Left lung (tissue), 10 donors: Measurements from ENCODE around the gene EVI2B. TPM values are rescaled to one million over a fixed set of nuclear protein-coding genes. Genes with fewer than 3 reads are reported as not detected.
A peak's percentile ranks its signal among the peaks of the same experiment; 100 is the strongest.

Experiments
- ATAC-seq: fragments of 200-7000 bp; cut with Tn5 transposase; one replicate; pipeline ENCODE4 v1.9.1; 2020; ENCODE audit warnings: moderate library complexity
- DNase-seq, 4 donors: peaks; one replicate each; pipeline ENCODE4 v3.0.0-alpha.2; 2013 to 2020
- H3K27ac ChIP-seq, 2 donors: fragments of 200-600 bp; sonication (generic) in 1 of 2; one replicate each; pipeline versions ENCODE4 v1.5.0 to v1.8.0; 2020 to 2021
- H3K27me3 ChIP-seq, 2 donors: fragments of 200-600 bp; sonication (generic) in 1 of 2; one replicate each; pipeline versions ENCODE4 v1.5.0 to v1.8.0; 2020 to 2021
- H3K36me3 ChIP-seq, 2 donors: fragments of 200-600 bp; sonication (generic) in 1 of 2; one replicate each; pipeline versions ENCODE4 v1.5.0 to v1.8.0; 2020 to 2021
- H3K4me1 ChIP-seq, 2 donors: fragments of 200-600 bp; one replicate each; pipeline ENCODE4 v1.8.0; 2021
- H3K4me3 ChIP-seq, 2 donors: fragments of 200-600 bp; sonication (generic) in 1 of 2; one replicate each; pipeline versions ENCODE4 v1.5.0 to v1.8.0; 2020 to 2021; ENCODE audit warnings: mild to moderate bottlenecking in 1 of 2
- H3K9me3 ChIP-seq, 2 donors: fragments of 200-600 bp; sonication (generic) in 1 of 2; one replicate each; pipeline versions ENCODE4 v1.5.0 to v1.8.0; 2020 to 2021
- intact Hi-C, 2 donors: fragments of 100-400 bp; cut with DNase I; formaldehyde crosslinking; loops; one replicate each; pipeline versions ENCODE4 v1.11.2 to v1.14.2; 2022
- polyA plus RNA-seq, 6 donors: library from polyadenylated mRNA; unstranded; fragments of 120-200 nt; gene quantifications; one replicate each; pipeline ENCODE4 v1.2.1, GENCODE V29; 2013; ENCODE audit not compliant: insufficient read length in 6 of 6
- total RNA-seq, 2 donors: library from RNA; stranded (reverse); fragmentation: NEBNext Ultra II Directional; extraction: Animal tissue kit (Norgen Biotek cat#: 25700); gene quantifications; one replicate each; pipeline ENCODE4 v1.2.1, GENCODE V29; 2021
- TF ChIP-seq, protein P1 (sequence below), 2 donors: fragments of 200-600 bp; sonication (generic) in 1 of 2; IDR thresholded peaks; one replicate each; pipeline versions ENCODE4 v1.5.0 to v1.8.0; 2021; ENCODE audit warnings: antibody characterized with exemption in 2 of 2
- donor health status: DM: no; HTN: yes; CAD: no.
- donor health status: DM: no; HTN: no; CAD: no.

The EVI2B gene
- total and polyA plus RNA-seq, 8 donors, result 2.2 to 80.4 (median 2.9) TPM

DNA sequence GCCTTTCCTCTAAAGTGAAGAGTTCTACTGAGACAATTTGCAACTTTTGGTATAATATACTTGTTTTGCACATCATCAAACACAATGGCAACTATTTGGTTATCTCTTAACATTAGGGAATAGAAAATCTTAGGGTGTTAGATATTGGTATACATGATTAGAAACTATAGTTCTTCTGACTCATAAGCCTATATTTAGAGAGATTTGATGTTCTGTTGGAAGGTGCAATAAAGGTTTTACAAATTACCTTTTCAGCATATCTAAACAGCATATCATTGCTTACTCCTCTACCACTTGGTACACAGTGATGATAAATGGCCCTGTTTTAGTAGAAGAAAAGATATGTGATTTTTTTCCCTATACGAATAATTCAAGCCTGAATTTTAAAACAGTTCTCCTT lies 6.2 kb downstream of the EVI2B start:
- DNase-seq (no peak), ATAC-seq (no peak)
- Histone ChIP-seq H3K4me3 (peak overlapping the region in 1 of 2 donors; percentile 44), H3K27ac (peak overlapping the region in 1 of 2 donors; percentile 95), H3K4me1 (peaks cover 0 to 27% of the 10 kb centered on the region in 2 donors), H3K36me3 (peaks cover 0 to 30% of the 10 kb centered on the region in 2 donors), H3K27me3 (no peaks in the 10 kb centered on the region), H3K9me3 (no peaks in the 10 kb centered on the region)
- TF ChIP-seq, protein P1, sequence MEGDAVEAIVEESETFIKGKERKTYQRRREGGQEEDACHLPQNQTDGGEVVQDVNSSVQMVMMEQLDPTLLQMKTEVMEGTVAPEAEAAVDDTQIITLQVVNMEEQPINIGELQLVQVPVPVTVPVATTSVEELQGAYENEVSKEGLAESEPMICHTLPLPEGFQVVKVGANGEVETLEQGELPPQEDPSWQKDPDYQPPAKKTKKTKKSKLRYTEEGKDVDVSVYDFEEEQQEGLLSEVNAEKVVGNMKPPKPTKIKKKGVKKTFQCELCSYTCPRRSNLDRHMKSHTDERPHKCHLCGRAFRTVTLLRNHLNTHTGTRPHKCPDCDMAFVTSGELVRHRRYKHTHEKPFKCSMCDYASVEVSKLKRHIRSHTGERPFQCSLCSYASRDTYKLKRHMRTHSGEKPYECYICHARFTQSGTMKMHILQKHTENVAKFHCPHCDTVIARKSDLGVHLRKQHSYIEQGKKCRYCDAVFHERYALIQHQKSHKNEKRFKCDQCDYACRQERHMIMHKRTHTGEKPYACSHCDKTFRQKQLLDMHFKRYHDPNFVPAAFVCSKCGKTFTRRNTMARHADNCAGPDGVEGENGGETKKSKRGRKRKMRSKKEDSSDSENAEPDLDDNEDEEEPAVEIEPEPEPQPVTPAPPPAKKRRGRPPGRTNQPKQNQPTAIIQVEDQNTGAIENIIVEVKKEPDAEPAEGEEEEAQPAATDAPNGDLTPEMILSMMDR (IDR thresholded peaks at IDR 0.05), result no peak
- intact Hi-C loops, result no loop called here

DNA sequence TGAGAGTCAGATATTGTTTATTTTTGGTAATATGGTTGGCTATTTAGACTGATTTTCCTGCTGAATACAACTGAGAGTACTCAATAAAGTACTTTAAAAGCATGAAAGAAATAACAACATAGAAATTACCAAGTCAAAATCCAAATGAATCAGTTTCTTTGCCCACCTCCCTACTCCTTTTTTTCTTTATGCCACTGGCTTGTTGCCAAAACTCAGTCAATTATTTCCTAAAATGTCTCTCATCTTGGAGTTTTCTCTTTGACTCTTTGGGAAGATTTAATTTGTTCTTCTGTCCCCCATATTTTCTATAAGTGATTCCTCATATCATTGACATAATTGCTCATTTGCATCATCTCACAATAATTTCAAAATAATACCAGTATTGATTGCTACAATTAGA lies 14.2 kb downstream of the EVI2B start:
- Histone ChIP-seq H3K9me3 (no peaks in the 10 kb centered on the region), H3K27ac (no peak overlapping the region), H3K4me1 (no peaks in the 10 kb centered on the region), H3K36me3 (peaks cover 0 to 11% of the 10 kb centered on the region in 2 donors), H3K4me3 (no peak overlapping the region), H3K27me3 (no peaks in the 10 kb centered on the region)
- TF ChIP-seq, protein P1 (IDR thresholded peaks at IDR 0.05), result no peak
- intact Hi-C loops, result no loop called here
- ATAC-seq (no peak), DNase-seq (no peak)

DNA sequence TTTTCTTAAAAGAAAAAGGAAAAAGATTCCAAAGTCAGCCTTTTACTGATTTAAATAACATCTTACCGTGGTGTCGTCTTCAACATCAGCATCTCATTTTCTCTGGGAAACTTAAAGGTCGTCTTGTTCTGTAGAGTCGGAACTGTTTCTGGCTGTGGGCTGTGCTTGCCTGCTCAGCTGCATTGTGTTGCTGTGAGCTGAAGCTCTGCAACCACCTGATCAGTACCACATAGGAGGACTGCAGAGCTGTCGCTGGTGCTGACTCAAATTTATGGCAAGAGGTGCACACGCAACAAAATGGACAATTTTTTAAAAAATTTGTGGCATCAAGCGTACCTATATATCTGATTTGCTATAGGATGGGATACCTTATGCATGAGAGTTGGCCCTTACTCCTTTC lies 16.8 kb downstream of the EVI2B start, which contains the start of gene OMG:
OMG (minus strand) TSS at position 150 of the 400 bp plus-strand sequence. CDS start 908 bp downstream, outside the sequence.
- H3K27ac ChIP-seq, result no peak within 1 kb of the TSS
- no peak within 1 kb of the TSS for H3K4me3 ChIP-seq
- H3K9me3 ChIP-seq, result no peaks in the 10 kb centered on the region
- DNase-seq (no peak), ATAC-seq (no peak)
- TF ChIP-seq, protein P1 (IDR thresholded peaks at IDR 0.05), result no peak
- H3K27me3 ChIP-seq, result no peaks in the 10 kb centered on the region
- H3K4me1 ChIP-seq, result no peaks in the 10 kb centered on the region
- intact Hi-C loops, result no loop called here
- H3K36me3 ChIP-seq, result no peaks in the 10 kb centered on the region

DNA sequence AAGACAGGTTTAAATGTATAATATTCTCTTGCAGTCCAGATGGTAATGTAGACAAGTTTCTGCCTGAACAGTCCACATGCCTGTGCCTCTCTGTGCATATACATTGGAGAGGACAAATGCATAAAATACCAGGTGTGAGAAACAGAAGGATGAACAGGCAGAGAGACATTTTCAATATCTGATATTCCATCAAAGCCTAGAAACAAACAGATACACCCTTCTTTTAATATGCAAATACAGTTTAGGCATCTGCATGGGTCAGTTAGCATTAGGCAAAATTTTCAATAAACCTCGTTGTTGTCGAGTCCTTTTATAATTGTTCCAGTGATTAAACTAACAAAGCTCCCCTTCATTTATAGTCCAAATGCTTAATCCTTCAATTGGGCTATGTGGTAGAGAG lies 17.7 kb downstream of the EVI2B start:
- H3K4me1 ChIP-seq, result no peaks in the 10 kb centered on the region
- intact Hi-C loops, result no loop called here
- no peak overlapping the region for H3K4me3 ChIP-seq
- H3K9me3 ChIP-seq, result no peaks in the 10 kb centered on the region
- no peaks in the 10 kb centered on the region for H3K27me3 ChIP-seq
- no peak for ATAC-seq
- TF ChIP-seq, protein P1 (IDR thresholded peaks at IDR 0.05), result no peak
- H3K27ac ChIP-seq, result no peak overlapping the region
- DNase-seq, result no peak
- H3K36me3 ChIP-seq, result no peaks in the 10 kb centered on the region

DNA sequence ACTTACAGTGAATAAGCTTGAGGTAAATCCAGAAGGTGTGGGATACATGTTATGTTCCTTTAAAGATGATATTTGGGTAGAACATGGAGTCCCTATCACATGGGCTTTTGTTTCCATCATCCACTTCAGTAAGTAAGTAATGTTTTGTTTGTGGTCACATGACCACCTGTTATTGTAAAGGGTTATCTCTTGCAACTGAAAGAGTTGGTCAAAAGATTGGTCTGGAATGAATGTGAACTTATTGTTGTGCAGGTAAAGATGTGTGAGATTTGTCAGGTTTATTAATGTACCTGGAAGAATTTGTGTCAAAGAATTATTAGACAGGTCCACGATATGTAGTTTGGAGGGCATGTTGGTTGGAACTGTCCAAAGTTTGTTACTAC lies 18.4 kb downstream of the EVI2B start:
- Histone ChIP-seq H3K4me3 (no peak overlapping the region), H3K9me3 (no peaks in the 10 kb centered on the region), H3K36me3 (no peaks in the 10 kb centered on the region), H3K27me3 (no peaks in the 10 kb centered on the region), H3K27ac (no peak overlapping the region), H3K4me1 (no peaks in the 10 kb centered on the region)
- no peak for ATAC-seq
- no peak for DNase-seq
- intact Hi-C loops, result no loop called here
- TF ChIP-seq, protein P1 (IDR thresholded peaks at IDR 0.05), result no peak
